ENCODE results near the gene DLX6.

DLX6 gene

DNA sequence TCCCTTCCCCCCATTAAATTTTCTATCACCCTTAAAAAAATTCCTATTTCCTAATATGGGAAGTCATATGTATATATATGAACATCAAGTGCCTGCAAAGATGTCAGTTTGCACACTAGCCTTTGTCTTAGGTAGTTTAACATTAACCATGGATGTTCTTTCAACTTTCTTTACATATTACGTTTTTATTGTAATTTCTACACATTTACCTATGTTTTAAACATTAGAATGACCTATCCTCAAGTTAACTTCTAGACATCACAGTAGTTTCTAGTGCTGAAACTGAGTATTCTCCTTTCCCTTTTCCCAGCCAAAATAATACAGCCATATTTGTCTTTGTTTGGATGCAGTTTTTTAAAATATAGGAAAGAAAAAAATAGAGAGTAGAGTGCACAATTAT is 5.8 kb downstream of the DLX6 start:
- DNase-seq (ENCODE audit: low spot score), result no peak

DNA sequence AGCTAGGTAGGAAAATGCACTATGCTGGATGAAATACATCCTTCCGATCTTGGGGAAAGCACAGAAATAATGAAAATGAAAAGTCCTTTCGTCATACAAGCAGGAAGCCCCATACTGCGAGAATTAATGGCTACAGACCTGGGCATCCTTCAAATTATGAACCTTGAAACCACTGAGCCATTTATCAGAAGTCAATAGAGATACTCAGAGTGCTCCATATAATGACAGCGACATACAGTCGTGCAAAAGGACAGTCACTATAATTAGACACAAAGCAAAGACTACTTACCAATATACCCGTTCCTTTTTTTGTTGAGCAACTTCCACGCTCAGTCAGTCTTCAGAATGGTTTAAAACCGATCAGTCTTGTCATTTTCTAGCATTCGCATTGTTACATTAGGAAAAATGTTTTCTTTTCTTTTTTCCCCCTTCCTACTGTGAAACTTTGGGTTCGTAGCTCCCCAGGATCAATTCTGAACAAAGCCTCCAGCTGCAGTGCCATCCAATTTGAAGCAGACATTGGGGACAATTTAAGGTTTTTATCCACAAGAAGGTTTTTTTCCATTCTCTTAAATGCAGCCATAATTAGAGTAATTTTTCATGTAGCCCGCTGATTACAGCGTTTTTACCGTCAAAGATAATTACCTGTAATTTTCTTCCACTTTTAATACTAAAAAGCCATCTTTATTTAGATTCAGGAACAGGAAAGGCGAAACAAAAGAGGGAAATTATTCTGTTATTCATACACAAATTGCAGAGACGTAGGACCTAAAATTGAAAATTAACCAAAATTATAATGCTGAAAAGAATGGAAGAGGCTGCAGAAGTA is 6.4 kb downstream of the DLX6 start:
- DNase-seq (ENCODE audit: low spot score), result no peak

- DNase-seq (ENCODE audit: low spot score), result no peak
Measured at GRCh38 chr7:97012365-97013133, 7.2 kb downstream of the DLX6 start.

GRCh38 chr7:97013134-97013844 is 7.9 kb downstream of the DLX6 start:
- DNase-seq (ENCODE audit: low spot score), result no peak

DNA sequence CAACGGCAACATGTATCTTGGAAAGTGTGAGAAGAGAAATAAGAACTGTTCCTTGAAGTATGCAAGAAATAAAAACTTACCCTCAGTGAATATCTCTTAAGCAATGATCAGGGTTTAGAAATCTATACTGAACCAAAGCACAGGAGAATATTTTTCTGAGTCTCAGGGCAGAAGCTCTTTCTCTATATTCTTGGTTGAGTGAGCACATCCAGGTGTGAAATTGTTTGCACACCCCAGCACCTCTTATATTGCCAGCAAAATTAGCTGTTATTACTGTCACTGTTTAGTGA is 8.4 kb downstream of the DLX6 start:
- DNase-seq (ENCODE audit: low spot score), result no peak

- DNase-seq (ENCODE audit: low spot score), result no peak
Measured at GRCh38 chr7:97014145-97014750, 8.9 kb downstream of the DLX6 start.

- DNase-seq (ENCODE audit: low spot score), result no peak
Measured at GRCh38 chr7:97015279-97015678, 9.9 kb downstream of the DLX6 start.

DNA sequence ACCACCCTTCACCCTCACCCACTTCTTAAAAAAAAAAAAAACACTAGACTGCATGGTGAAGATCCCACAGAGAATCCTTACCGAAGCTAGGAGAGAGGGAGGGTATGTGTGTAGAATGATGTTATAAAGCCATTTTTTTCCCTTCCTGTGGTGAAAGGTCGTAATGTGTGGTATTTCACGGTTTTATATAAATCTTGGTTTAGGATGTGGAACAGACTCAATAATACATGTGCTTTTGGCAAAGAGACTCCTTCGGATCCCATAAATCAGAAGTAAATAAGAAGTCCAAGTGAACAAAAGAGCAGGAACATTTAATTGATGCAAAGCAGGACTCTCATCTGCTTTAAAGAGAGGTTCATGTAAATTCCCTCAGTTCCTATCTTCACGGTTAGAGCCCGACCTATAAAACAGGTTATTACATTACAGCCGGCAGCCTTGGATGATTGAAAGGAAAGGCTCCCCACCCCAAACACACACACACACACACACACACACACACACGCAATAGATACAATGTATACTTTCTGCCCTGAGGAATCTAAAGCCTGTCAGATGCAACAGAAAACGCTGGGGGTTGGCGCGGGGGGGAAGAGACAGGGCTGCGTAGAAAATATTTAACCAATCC is 10.5 kb downstream of the DLX6 start:
- DNase-seq (ENCODE audit: low spot score), result no peak

DNA sequence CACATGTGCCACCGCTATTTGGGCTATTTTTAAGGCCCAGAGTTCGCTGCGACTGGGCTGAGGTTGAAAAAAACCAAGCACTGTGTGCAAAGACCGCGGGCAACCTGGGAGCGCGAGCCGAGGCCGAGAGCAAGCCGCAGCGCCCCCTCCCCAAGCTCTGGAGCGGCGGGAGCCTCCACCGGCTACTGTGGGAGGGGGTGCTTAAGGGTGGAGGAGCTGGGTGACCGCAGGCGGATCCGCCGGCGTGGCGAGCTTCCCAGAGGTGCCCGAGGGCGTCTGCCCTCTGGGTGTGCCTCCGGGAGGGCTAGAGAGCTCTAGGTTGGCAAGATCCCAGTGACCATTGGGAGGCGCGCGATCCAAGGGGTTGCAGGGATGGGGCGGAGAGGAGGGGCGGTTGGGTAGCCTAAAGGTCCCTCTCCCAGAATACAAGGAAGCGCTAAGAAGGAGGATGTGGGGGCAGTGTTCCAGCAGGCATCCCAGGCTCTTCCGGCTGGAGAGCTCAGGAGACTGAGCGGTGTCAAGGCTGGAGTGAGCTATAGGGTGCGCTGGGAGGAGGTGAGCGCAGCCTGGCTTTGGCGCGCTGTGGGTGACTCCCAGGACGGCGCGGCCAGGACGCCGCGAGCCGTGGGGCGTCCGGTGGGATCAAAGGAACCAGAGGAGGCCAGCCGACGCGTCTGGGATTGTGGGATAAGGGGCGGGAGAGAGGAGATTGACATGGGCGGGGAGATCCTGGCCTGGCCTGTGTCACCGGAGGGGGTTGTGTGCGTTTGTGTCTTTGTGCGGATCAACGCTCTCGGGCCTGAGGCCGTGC is 11.2 kb downstream of the DLX6 start:
- peak; percentile 84 for DNase-seq (ENCODE audit: low spot score)

- DNase-seq (ENCODE audit: low spot score), result no peak
Measured at GRCh38 chr7:97017192-97018125, 12.1 kb downstream of the DLX6 start.

GRCh38 chr7:97018126-97018601 is 12.8 kb downstream of the DLX6 start:
- no peak for DNase-seq (ENCODE audit: low spot score)

- no peak for DNase-seq (ENCODE audit: low spot score)
Measured at GRCh38 chr7:97018791-97019531, 13.6 kb downstream of the DLX6 start.

DNA sequence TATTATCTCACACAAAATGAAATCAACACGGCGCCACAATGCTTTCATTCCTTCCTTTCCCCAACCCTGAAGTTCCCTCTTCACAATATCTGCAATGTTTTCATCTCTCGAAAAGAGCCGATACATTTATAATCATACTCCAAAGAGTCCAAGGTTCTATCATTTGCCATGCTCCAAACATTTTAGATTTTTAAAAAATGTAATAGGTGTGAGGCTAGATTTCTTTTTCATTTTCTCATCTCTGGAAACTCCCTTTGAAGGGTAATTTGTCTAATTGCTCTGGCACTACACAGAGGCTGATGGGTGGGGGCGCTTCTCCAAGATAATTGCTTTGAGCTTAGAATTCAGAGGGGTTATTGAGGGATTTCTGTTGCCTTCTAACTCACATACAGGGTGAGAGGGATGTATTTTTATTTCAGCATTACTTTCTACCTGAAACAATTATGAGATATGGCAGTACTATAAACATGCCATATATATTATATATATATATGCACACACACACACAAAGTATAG is 14.4 kb downstream of the DLX6 start:
- no peak for DNase-seq (ENCODE audit: low spot score)

- no peak for DNase-seq (ENCODE audit: low spot score)
Measured at GRCh38 chr7:97020601-97020995, 15.2 kb downstream of the DLX6 start.

GRCh38 chr7:97020996-97021746 is 15.8 kb downstream of the DLX6 start:
- peak; percentile 80 for DNase-seq (ENCODE audit: low spot score)

GRCh38 chr7:97021747-97022490 is 16.6 kb downstream of the DLX6 start:
- DNase-seq (ENCODE audit: low spot score), result no peak

DNA sequence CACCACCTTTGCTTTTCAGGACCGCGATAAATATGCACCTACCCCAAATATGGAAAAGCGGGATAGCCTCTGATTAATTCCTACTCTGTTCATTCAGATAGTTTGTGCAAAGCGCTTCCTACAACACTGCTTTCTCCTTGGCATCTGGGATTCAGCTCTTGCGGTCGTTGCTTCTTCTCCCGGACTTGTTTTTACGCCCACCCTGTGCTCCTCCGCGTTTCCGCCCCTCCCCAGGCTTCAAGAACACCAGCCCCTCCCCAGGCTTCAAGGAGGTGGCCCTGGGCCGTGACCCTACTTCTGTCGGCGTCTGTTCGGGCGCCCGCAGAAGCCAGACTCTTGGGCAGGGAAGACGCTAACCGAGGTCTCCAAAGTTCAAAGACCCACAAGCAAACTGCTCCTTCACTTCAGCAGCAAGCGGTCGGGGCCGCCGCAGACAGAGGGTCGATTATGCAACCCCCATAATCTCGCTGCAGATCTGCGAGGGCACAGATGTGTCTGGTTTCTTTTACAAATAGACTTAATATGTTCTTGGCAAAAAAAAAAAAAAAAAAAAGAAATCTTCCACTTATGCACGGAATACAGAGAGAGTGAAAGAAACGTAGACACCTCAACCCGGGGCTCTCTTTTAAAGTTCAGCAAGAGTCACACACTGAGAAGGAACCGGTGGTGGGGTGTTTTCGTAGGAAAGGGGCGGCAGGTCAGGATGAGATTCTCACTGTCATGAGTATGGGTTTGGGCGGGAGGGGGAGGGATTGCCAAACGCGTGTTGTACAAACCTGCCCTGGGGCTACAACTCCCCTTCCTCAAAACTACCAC is 17.3 kb downstream of the DLX6 start:
- peak; percentile 57 for DNase-seq (ENCODE audit: low spot score)
